SK-N-MC (cell line): ENCODE results near the gene KRT12.

Experiments
- DNase-seq: peaks from one replicate; pipeline ENCODE4 v3.0.0-alpha.2; 2011; ENCODE audit warnings: low read depth, low spot score
- H3K27ac ChIP-seq: fragments of 200-600 bp; sonication (generic); 2 replicates; pipeline ENCODE4 v1.5.1; 2016; ENCODE audit warnings: mixed run types
- H3K36me3 ChIP-seq: fragments of 200-600 bp; sonication (generic); 2 replicates; pipeline ENCODE4 v1.6.1; 2017; ENCODE audit warnings: antibody characterized with exemption, low read length, mixed read lengths; ENCODE audit not compliant: insufficient read depth
- H3K4me3 ChIP-seq: fragments of 200-600 bp; sonication (generic); 2 replicates; pipeline ENCODE4 v1.5.1; 2016
- H3K9ac ChIP-seq: fragments of 200-600 bp; sonication (generic); 2 replicates; pipeline ENCODE4 v1.8.0; 2017; ENCODE audit warnings: mixed run types, mixed read lengths; ENCODE audit not compliant: insufficient read length
- H3K9me3 ChIP-seq: fragments of 200-600 bp; sonication (generic); 2 replicates; pipeline ENCODE4 v1.6.1; 2017; ENCODE audit warnings: low read depth, mild to moderate bottlenecking, antibody characterized with exemption, low read length, moderate library complexity, mixed read lengths
- EZH2 ChIP-seq: fragments of 200-600 bp; sonication (generic); IDR thresholded peaks from one replicate; pipeline ENCODE4 v1.6.1; 2017; ENCODE audit warnings: antibody characterized with exemption
- FOXP2 ChIP-seq: optimal IDR thresholded peaks from 2 replicates; pipeline ENCODE3; 2011; ENCODE audit warnings: mild to moderate bottlenecking, moderate library complexity; ENCODE audit not compliant: insufficient read depth; ENCODE audit errors: extremely low read length, control extremely low read depth
- POLR2AphosphoS5 ChIP-seq: IDR thresholded peaks from 2 replicates; pipeline ENCODE4 v1.6.1; 2012; ENCODE audit warnings: mild to moderate bottlenecking, low read depth, low read length, borderline replicate concordance

KRT12 gene

GRCh38 chr17:40841246-40841645 is 25.8 kb downstream of the KRT12 start:
- no peaks in the 10 kb centered on the region; the same call in 1 of the 2 replicates for H3K36me3 ChIP-seq
- DNase-seq = peak; percentile 82
- H3K4me3 ChIP-seq = peak overlapping the region; percentile 6; the same call in 1 of the 2 replicates
- TF ChIP-seq EZH2 (no peak), POLR2AphosphoS5 (peak; percentile 44; the same call in 1 of the 2 replicates)
- H3K9me3 ChIP-seq = no peaks in the 10 kb centered on the region
- peak overlapping the region; percentile 92 for H3K27ac ChIP-seq
- no peak overlapping the region for H3K9ac ChIP-seq

DNA sequence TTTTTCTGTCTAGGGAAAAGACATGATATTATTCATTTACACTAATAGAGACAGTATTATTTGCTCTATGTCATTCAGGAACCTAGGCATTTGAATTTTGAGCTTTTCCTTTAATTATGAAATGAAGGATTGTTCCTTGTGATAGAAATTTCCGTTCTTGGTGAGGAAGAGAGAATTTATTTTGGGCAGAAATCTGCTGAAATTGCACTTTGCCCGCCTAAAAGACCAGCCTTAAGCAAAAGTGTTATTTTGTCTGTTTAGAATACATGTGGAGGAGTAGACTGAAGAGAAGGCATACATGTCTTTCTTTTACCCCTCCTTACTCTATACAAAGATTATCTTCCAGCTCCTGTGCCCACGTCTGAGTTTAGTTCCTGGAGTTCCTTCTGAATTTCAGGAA is 27.8 kb downstream of the KRT12 start:
- no peaks in the 10 kb centered on the region for H3K9me3 ChIP-seq
- peak overlapping the region; percentile 94 for H3K27ac ChIP-seq
- peak overlapping the region; percentile 56 for H3K9ac ChIP-seq
- DNase-seq = no peak
- TF ChIP-seq POLR2AphosphoS5 (no peak), EZH2 (no peak), FOXP2 (no peak)
- H3K36me3 ChIP-seq = peaks cover 13% of the 10 kb centered on the region; the same call in 1 of the 2 replicates
- peak overlapping the region; percentile 12; the same call in 1 of the 2 replicates for H3K4me3 ChIP-seq

- no peak overlapping the region for H3K4me3 ChIP-seq
- H3K27ac ChIP-seq = no peak overlapping the region
- H3K9ac ChIP-seq = no peak overlapping the region
- DNase-seq = no peak
- no peaks in the 10 kb centered on the region for H3K9me3 ChIP-seq
- no peak for TF ChIP-seq EZH2
- no peak for TF ChIP-seq FOXP2
- TF ChIP-seq POLR2AphosphoS5 = no peak
- H3K36me3 ChIP-seq = peaks cover 13% of the 10 kb centered on the region; the same call in 1 of the 2 replicates
Measured at GRCh38 chr17:40836020-40836419, 31.0 kb downstream of the KRT12 start.

GRCh38 chr17:40833882-40834281 is 33.1 kb downstream of the KRT12 start:
- H3K4me3 ChIP-seq = no peak overlapping the region
- DNase-seq = no peak
- peak overlapping the region; percentile 88 for H3K27ac ChIP-seq
- peaks cover 18% of the 10 kb centered on the region for H3K36me3 ChIP-seq
- H3K9ac ChIP-seq = no peak overlapping the region
- no peak for TF ChIP-seq EZH2
- TF ChIP-seq POLR2AphosphoS5 = no peak
- no peak for TF ChIP-seq FOXP2
- H3K9me3 ChIP-seq = no peaks in the 10 kb centered on the region

DNA sequence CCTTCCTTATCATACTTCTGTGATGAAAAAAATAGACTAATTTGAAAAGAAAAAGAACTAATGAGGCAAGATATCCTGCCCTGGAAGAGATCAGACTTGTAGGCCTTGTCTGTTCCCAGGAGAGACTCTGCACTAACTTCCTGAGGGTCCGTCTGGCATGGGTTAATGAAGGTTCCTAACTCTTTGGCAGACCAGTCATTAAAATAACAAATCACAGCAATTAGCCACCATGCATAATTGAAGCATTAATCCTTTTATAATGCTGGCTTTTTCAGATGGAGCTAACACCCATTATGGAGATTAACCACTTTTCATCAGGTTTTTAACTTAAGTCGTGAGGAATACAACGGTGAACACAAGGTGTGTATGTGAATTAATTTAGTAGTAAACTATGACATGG is 34.2 kb downstream of the KRT12 start:
- no peak for DNase-seq

GRCh38 chr17:40830085-40830776 is 36.8 kb downstream of the KRT12 start:
- no peak for DNase-seq
- no peak overlapping the region for H3K9ac ChIP-seq
- peaks cover 14% of the 10 kb centered on the region; the same call in 1 of the 2 replicates for H3K36me3 ChIP-seq
- no peak for TF ChIP-seq POLR2AphosphoS5
- no peak for TF ChIP-seq FOXP2
- TF ChIP-seq EZH2 = no peak
- no peak overlapping the region for H3K27ac ChIP-seq
- H3K4me3 ChIP-seq = no peak overlapping the region
- no peaks in the 10 kb centered on the region for H3K9me3 ChIP-seq

More for the DNA sequence above, 34.2 kb downstream of the KRT12 start:
- peak overlapping the region; percentile 34 for H3K9ac ChIP-seq
- H3K9me3 ChIP-seq = no peaks in the 10 kb centered on the region
- TF ChIP-seq POLR2AphosphoS5 (no peak), EZH2 (no peak), FOXP2 (no peak)
- H3K27ac ChIP-seq = peak overlapping the region; percentile 88
- peaks cover 18% of the 10 kb centered on the region for H3K36me3 ChIP-seq
- H3K4me3 ChIP-seq = no peak overlapping the region

DNA sequence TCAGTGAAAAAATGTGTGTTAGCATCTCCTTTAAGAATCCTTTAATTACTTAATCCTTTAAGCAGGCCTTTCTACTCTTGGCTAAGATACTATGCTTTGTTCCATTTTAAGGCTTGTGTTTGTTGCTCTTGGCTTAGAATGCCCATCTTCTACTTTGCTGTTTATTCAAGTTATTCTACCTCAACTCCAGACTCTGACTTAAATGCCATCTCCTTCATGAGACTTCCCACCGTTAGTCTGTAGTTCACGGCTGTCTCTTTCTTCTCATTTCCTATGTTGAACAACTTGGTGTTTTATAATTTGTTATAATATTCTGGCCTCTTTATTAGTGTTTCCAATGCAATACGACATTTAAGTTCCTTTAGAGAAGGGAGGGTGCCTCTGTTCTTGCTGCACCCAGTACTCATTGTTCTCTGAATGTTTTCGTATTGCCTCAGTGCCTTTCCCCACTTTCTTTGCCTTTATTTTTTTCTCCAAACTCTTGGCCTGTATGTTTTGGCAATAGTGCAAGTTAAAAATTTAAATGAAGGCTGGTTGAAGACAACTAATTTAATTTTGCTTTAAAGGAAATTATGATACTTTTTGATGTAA is 38.5 kb downstream of the KRT12 start:
- Histone ChIP-seq H3K9me3 (no peaks in the 10 kb centered on the region), H3K36me3 (peaks cover 5% of the 10 kb centered on the region; the same call in 1 of the 2 replicates), H3K4me3 (peak overlapping the region; percentile 71), H3K9ac (peak overlapping the region; percentile 73), H3K27ac (peak overlapping the region; percentile 97)
- peak; percentile 44 for DNase-seq
- TF ChIP-seq POLR2AphosphoS5 (no peak), FOXP2 (no peak), EZH2 (no peak)

DNA sequence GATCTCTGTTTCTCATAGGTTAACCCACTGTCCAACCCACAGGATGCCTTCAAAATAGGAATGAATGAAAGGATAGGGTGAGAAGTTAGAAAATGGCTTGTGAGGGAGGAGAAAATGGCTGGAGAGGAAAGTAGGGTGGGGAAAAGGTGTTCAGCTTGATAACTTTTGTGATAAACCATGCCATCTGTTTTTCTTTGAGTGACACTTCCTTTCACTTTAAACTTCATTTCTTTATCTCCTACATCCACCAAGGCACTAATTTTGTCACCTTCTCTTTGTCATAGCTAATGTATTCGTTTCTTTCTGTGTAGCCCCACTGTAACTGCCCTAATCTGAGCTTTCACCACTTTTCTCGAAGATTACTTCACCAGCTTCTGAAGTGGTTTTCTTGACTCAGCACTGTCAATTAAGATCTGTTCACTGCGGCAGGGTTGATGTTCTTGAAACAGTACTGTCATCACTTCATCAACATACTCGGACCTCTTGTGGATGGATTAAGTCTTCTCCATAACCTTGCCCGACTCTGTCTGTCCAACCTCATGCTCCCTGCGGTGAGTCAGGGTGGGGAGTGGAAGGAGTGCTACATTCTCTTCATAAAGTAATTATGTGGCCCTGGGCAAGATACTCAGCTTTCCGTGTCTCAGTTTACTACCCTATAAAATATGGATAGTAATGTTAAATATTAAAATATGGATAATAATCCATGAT is 39.1 kb downstream of the KRT12 start:
- Histone ChIP-seq H3K36me3 (peaks cover 5% of the 10 kb centered on the region; the same call in 1 of the 2 replicates), H3K4me3 (peak overlapping the region; percentile 71), H3K9me3 (no peaks in the 10 kb centered on the region), H3K9ac (peak overlapping the region; percentile 73), H3K27ac (peak overlapping the region; percentile 97)
- no peak for TF ChIP-seq FOXP2
- peak; percentile 48 for DNase-seq
